ENCODE data around the gene MIER1. TPM values are rescaled to one million over a fixed set of nuclear protein-coding genes. Genes with fewer than 3 reads are reported as not detected.
A peak's percentile ranks its signal among the peaks of the same experiment; 100 is the strongest.
"Not testable (repeated sequence)": the region's sequence is repeated elsewhere in the genome, so short reads cannot be mapped to it uniquely, and the experiment has no call there.

MIER1 gene
- total RNA-seq, 1 donor from 2014 or later = 19.1 TPM

GRCh38 chr1:66945316-66945715, 20.5 kb downstream of the MIER1 start:
- DNase-seq (ENCODE audit: low read depth) = peak; percentile 63
- no peak for TF ChIP-seq CTCF (conservative IDR thresholded peaks at IDR 0.05; ENCODE audit: low read depth, low read length)
- H3K4me3 ChIP-seq (ENCODE audit: low read depth, low read length) = no peak overlapping the region

GRCh38 chr1:66947267-66947666, 22.5 kb downstream of the MIER1 start:
- no peak for TF ChIP-seq CTCF (conservative IDR thresholded peaks at IDR 0.05; ENCODE audit: low read depth, low read length)
- H3K4me3 ChIP-seq (ENCODE audit: low read depth, low read length) = no peak overlapping the region
- DNase-seq (ENCODE audit: low read depth) = no peak

- TF ChIP-seq CTCF (conservative IDR thresholded peaks at IDR 0.05; ENCODE audit: low read depth, low read length) = no peak
- H3K4me3 ChIP-seq (ENCODE audit: low read depth, low read length) = no peak overlapping the region
- DNase-seq (ENCODE audit: low read depth) = no peak
These were observed 26.7 kb downstream of the MIER1 start for GRCh38 chr1:66951513-66951912.

GRCh38 chr1:66954208-66954607, 29.4 kb downstream of the MIER1 start:
- no peak overlapping the region for H3K4me3 ChIP-seq (ENCODE audit: low read depth, low read length)
- no peak for TF ChIP-seq CTCF (conservative IDR thresholded peaks at IDR 0.05; ENCODE audit: low read depth, low read length)
- DNase-seq (ENCODE audit: low read depth) = no peak

- H3K4me3 ChIP-seq (ENCODE audit: low read depth, low read length) = no peak overlapping the region
- no peak for TF ChIP-seq CTCF (conservative IDR thresholded peaks at IDR 0.05; ENCODE audit: low read depth, low read length)
- no peak for DNase-seq (ENCODE audit: low read depth)
These were observed 33.1 kb downstream of the MIER1 start for GRCh38 chr1:66957938-66958337.

- not testable (repeated sequence) for DNase-seq (ENCODE audit: low read depth); H3K4me3 ChIP-seq (ENCODE audit: low read depth, low read length)
These were observed 41.5 kb downstream of the MIER1 start for GRCh38 chr1:66966188-66966873.

GRCh38 chr1:66968574-66968973, 43.8 kb downstream of the MIER1 start:
- TF ChIP-seq CTCF (conservative IDR thresholded peaks at IDR 0.05; ENCODE audit: low read depth, low read length) = no peak
- no peak for DNase-seq (ENCODE audit: low read depth)
- no peak overlapping the region for H3K4me3 ChIP-seq (ENCODE audit: low read depth, low read length)
